ENCODE data around the gene CPHXL2.

The CPHXL2 gene

GRCh38 chr16:75614066-75614897 is 62.5 kb downstream of the CPHXL2 start:
- Histone ChIP-seq H2AFZ (ENCODE audit: low read depth, low read length) (no peak overlapping the region), H3K9me3 (ENCODE audit: low read length) (peaks cover 3% of the 10 kb centered on the region), H3K36me3 (ENCODE audit: insufficient read depth, low read length) (peaks cover 84% of the 10 kb centered on the region), H3K27me3 (ENCODE audit: insufficient read depth, low read length) (no peaks in the 10 kb centered on the region), H3K4me1 (ENCODE audit: insufficient read depth, low read length) (no peaks in the 10 kb centered on the region), H3K4me3 (ENCODE audit: low read length) (no peak overlapping the region)
